Loucy (cell line): ENCODE data around the gene SLC2A11.

Experiments used
- CTCF ChIP-seq: fragments of 200-600 bp; sonication (generic); conservative IDR thresholded peaks from 2 replicates; pipeline ENCODE4 v1.5.1; 2014; ENCODE audit warnings: mild to moderate bottlenecking, antibody characterized with exemption, low read length
- EZH2phosphoT487 ChIP-seq: fragments of 200-600 bp; IDR thresholded peaks from 2 replicates; pipeline ENCODE4 v1.6.1; 2018; ENCODE audit warnings: antibody characterized with exemption, mild to moderate bottlenecking, moderate library complexity, borderline replicate concordance

- TF ChIP-seq CTCF (no peak), EZH2phosphoT487 (no peak)
Observed at GRCh38 chr22:23896523-23897186, 39.0 kb downstream of the SLC2A11 start.
